Memory B cell (primary cell): ENCODE measurements around the gene NR4A1.

Experiments
- ATAC-seq: fragments of 150-1000 bp; cut with Tn5 transposase; 2 replicates; pipeline ENCODE4 v1.10.0; 2021; ENCODE audit warnings: low read depth, mild to moderate bottlenecking, moderate library complexity
- DNase-seq, 2 donors: peaks; one replicate each; pipeline ENCODE4 v3.0.0; 2022; ENCODE audit warnings: low spot score in 2 of 2
- H3K27ac Mint-ChIP-seq: one replicate; pipeline ENCODE4 v1.8.0; 2022; ENCODE audit warnings: mild to moderate bottlenecking, moderate library complexity, mixed read lengths
- H3K27me3 Mint-ChIP-seq: one replicate; pipeline ENCODE4 v1.8.0; 2022; ENCODE audit warnings: mixed read lengths
- H3K36me3 Mint-ChIP-seq: one replicate; pipeline ENCODE4 v1.8.0; 2022; ENCODE audit warnings: mild to moderate bottlenecking, mixed read lengths
- H3K4me1 Mint-ChIP-seq: one replicate; pipeline ENCODE4 v1.8.0; 2022; ENCODE audit warnings: mixed read lengths
- H3K4me3 Mint-ChIP-seq: one replicate; pipeline ENCODE4 v1.8.0; 2022; ENCODE audit warnings: mild to moderate bottlenecking, moderate library complexity, mixed read lengths
- H3K9me3 Mint-ChIP-seq: one replicate; pipeline ENCODE4 v1.8.0; 2022; ENCODE audit warnings: mixed read lengths

The NR4A1 gene

DNA sequence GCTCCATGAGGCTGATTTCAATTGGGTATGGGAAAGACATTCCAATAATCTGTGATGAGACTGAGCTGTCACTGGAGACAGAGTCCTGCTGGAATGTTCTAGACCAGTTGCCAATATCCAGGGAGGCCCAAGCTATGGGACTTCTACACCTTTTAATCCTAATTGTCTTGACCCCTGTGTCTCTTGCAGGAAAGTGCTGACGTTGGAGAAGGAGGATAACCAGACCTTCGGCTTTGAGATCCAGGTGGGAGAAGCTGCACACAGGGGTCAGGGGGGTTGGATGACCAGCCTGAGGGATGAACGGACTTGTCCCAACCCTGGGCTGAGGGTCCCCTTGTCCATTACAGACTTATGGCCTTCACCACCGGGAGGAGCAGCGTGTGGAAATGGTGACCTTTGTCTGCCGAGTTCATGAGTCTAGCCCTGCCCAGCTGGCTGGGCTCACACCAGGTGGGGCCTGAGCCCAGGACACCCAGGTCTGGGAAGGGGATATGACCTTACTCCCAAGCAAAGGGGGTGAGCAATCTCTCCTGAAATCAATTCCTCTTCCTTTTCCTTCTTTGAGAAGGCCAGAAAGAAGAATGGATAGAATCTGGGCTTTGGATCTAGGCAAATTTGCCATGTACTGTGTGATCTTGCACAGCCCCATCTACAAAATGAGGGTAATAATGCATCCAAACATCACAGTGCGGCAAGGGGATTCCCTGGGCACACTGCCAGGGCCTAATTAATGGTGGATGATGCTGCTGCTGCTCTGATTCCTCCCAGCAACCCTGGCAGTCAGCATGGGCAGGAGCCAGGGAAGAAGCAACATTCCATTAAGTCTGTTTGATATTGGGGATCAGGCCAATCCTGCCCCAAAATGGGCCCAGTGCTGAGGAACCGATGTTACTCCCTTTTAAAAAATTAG is 40.3 kb upstream of the NR4A1 start:
- H3K36me3 Mint-ChIP-seq: peaks cover 18% of the 10 kb centered on the region
- no peaks in the 10 kb centered on the region for H3K27me3 Mint-ChIP-seq
- no peak overlapping the region for H3K4me3 Mint-ChIP-seq
- H3K9me3 Mint-ChIP-seq: no peaks in the 10 kb centered on the region
- ATAC-seq: no peak
- DNase-seq: peak in 1 of 2 donors; percentile 25
- peak overlapping the region; percentile 74 for H3K27ac Mint-ChIP-seq
- H3K4me1 Mint-ChIP-seq: peaks cover 24% of the 10 kb centered on the region

DNA sequence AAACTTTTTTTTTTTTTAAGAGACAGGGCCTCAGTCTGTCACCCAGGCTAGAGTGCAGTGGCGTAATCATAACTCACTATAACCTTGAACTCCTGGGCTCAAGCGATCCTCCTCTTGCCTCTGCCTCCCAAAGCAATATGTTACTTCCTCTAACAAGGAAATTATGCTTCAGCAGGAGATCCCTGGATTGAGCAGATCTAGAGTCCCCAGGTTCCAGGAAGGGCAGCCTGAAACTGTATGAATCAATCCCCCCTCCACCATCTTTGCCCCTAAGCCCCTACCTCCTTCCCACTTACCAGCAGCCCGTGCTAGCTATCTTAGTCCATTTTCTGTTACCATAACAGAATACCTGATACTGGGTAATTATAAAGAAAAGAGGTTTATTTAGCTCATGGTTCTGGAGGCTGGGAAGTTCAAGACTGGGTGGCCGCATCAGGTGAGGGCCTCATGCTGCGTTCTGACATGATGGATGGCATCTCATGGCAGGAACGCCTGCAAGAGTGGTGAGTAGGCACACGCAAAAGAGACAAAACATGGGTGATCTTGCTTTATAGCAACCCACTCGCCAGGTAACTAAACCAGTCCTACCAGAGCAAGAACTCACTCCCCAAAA is 39.5 kb upstream of the NR4A1 start:
- Mint-ChIP-seq H3K36me3 (peaks cover 18% of the 10 kb centered on the region), H3K4me1 (peaks cover 24% of the 10 kb centered on the region)
- ATAC-seq: no peak

DNA sequence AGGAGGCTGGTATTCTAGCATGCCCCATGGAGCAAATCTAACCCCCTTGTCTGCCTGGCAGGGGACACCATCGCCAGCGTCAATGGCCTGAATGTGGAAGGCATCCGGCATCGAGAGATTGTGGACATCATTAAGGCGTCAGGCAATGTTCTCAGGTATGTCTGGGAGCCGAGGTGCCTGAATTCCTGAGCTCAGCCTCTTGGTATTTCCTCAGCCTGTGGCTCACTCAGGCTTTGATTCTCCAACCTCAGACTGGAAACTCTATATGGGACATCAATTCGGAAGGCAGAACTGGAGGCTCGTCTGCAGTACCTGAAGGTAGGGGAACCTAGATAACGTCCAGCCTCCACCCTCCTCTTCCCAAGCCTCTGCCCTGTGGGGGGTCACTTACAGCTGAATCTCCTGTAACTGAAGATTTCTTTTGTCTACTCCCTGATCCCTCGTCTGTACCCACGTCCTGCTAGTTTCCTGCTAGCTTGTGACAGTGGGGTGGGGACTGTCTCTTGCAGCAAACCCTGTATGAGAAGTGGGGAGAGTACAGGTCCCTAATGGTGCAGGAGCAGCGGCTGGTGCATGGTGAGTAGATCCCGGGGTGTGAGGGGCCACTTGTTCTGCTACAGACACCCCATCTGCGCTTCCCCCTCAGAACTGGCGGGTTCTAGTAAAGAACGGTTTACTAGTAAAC is 37.5 kb upstream of the NR4A1 start:
- Mint-ChIP-seq H3K36me3 (peaks cover 18% of the 10 kb centered on the region), H3K27me3 (no peaks in the 10 kb centered on the region), H3K4me3 (no peak overlapping the region), H3K9me3 (no peaks in the 10 kb centered on the region), H3K27ac (peak overlapping the region; percentile 59), H3K4me1 (peaks cover 17% of the 10 kb centered on the region)
- peak in 1 of 2 donors; percentile 34 for DNase-seq
- no peak for ATAC-seq

More for the DNA sequence above, 39.5 kb upstream of the NR4A1 start:
- peak in 1 of 2 donors; percentile 26 for DNase-seq
- Mint-ChIP-seq H3K4me3 (no peak overlapping the region), H3K27ac (peak overlapping the region; percentile 74), H3K27me3 (no peaks in the 10 kb centered on the region), H3K9me3 (no peaks in the 10 kb centered on the region)

GRCh38 chr12:52014567-52015530 is 36.4 kb upstream of the NR4A1 start:
- H3K27ac Mint-ChIP-seq: peak overlapping the region; percentile 59
- H3K4me1 Mint-ChIP-seq: peaks cover 12% of the 10 kb centered on the region
- peaks cover 16% of the 10 kb centered on the region for H3K36me3 Mint-ChIP-seq
- H3K4me3 Mint-ChIP-seq: no peak overlapping the region
- no peaks in the 10 kb centered on the region for H3K27me3 Mint-ChIP-seq
- no peaks in the 10 kb centered on the region for H3K9me3 Mint-ChIP-seq
- peak in 1 of 2 donors; percentile 27 for DNase-seq
- ATAC-seq: no peak

DNA sequence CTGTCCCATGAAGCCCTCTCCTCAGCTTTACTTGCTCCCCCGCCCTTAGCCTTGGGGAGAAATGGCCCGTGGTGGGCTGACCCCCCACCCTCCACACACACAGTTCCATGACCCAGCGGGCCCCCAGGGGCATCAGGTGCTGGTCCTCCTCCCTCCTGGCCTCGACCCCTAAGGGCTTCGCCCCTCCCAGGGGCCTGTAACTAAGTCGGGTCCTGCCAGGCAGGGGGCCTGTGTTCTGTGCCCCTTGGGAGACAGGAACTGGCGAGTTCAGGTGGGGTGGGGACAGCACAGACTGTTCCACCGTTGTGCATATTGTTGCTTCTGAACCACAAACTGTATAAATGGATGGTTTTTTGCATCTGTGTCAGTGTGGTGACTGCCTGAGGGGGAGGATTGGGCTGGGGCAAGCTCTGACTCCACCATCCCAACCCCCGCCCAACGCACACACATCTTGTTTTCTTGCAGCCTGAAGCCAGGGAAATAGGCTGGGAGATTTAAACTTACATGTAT is 35.7 kb upstream of the NR4A1 start:
- DNase-seq: peak in 1 of 2 donors; percentile 52
- Mint-ChIP-seq H3K27ac (peak overlapping the region; percentile 88), H3K9me3 (no peaks in the 10 kb centered on the region), H3K4me1 (peaks cover 19% of the 10 kb centered on the region), H3K27me3 (no peaks in the 10 kb centered on the region), H3K4me3 (no peak overlapping the region), H3K36me3 (peaks cover 14% of the 10 kb centered on the region)
- ATAC-seq: peak; percentile 10

- no peak overlapping the region for H3K4me3 Mint-ChIP-seq
- peaks cover 27% of the 10 kb centered on the region for H3K4me1 Mint-ChIP-seq
Measured at GRCh38 chr12:52018433-52019112, 32.7 kb upstream of the NR4A1 start.

DNA sequence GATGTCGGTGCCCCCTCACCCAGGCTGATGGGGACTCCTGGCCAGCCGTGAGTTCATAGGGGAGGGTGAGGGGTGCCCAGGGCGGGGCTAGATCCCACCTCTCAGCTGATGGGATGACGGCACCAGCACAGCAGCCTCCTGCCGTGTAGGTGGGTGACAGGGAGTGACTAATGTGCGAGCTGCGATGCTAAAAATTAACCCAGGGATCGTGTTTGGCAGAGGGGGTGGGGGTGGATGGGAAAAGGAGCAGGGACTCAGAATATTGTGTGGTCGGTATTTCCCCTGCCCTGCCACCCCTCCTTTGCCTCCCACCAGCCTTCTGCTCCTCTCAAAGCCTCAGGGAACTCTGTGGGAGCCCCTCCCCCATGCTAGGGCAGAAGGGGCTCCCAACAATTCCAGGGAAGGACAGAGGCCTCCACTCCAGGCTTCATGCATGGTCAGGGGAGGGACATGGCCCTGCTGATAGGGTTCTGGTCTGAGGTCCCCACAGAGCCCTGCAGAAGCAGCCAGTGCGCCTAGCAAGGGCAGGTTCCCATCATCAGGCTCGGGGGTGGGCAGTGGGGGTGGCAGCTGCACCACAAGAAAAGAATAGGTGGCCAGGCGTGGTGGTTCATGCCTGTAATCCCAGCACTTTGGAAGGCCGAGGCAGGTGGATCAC is 32.0 kb upstream of the NR4A1 start:
- Mint-ChIP-seq H3K4me3 (no peak overlapping the region), H3K4me1 (peaks cover 31% of the 10 kb centered on the region), H3K36me3 (no peaks in the 10 kb centered on the region), H3K27me3 (no peaks in the 10 kb centered on the region), H3K27ac (no peak overlapping the region), H3K9me3 (no peaks in the 10 kb centered on the region)
- ATAC-seq: no peak
- no peak for DNase-seq

More at GRCh38 chr12:52018433-52019112, 32.7 kb upstream of the NR4A1 start:
- no peak for ATAC-seq
- H3K27me3 Mint-ChIP-seq: no peaks in the 10 kb centered on the region
- no peaks in the 10 kb centered on the region for H3K9me3 Mint-ChIP-seq
- peak in 1 of 2 donors; percentile 28 for DNase-seq
- peak overlapping the region; percentile 77 for H3K27ac Mint-ChIP-seq
- peaks cover 4% of the 10 kb centered on the region for H3K36me3 Mint-ChIP-seq

- Mint-ChIP-seq H3K9me3 (no peaks in the 10 kb centered on the region), H3K27ac (peak overlapping the region; percentile 5), H3K4me1 (peaks cover 38% of the 10 kb centered on the region), H3K27me3 (no peaks in the 10 kb centered on the region), H3K4me3 (peak overlapping the region; percentile 43), H3K36me3 (no peaks in the 10 kb centered on the region)
- ATAC-seq (peak; percentile 49), DNase-seq (peak in 1 of 2 donors; percentile 69)
Measured at GRCh38 chr12:52020539-52021336, 30.5 kb upstream of the NR4A1 start.

DNA sequence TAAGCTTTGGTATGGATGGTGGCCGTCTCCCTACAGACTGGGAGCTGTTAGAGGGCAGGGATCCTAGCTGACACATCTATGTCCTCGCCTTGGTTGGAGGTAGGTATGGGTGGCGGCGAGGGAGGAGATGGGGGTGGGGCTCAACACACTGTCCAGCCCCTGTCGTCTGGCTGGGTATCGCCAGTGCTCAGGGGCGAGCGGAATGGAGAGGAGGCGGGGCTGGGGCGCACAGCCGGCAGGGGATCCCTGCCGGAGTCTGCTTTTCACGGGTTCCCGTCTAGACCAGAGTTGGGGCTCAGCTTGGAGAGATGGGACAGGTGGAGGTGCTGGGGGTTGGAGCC is 28.4 kb upstream of the NR4A1 start:
- Mint-ChIP-seq H3K9me3 (no peaks in the 10 kb centered on the region), H3K4me1 (peaks cover 29% of the 10 kb centered on the region), H3K36me3 (no peaks in the 10 kb centered on the region), H3K27me3 (no peaks in the 10 kb centered on the region), H3K4me3 (peak overlapping the region; percentile 87), H3K27ac (no peak overlapping the region)
- DNase-seq (no peak), ATAC-seq (no peak)

- DNase-seq (peak; percentile 91 to 95), ATAC-seq (peak; percentile 59)
- Mint-ChIP-seq H3K4me3 (peak overlapping the region; percentile 87), H3K9me3 (no peaks in the 10 kb centered on the region), H3K36me3 (no peaks in the 10 kb centered on the region), H3K27ac (peak overlapping the region; percentile 72), H3K27me3 (no peaks in the 10 kb centered on the region), H3K4me1 (peaks cover 29% of the 10 kb centered on the region)
Measured at GRCh38 chr12:52023182-52023975, 27.9 kb upstream of the NR4A1 start.

- Mint-ChIP-seq H3K27ac (peak overlapping the region; percentile 72), H3K4me3 (peak overlapping the region; percentile 87), H3K9me3 (no peaks in the 10 kb centered on the region), H3K27me3 (no peaks in the 10 kb centered on the region), H3K36me3 (no peaks in the 10 kb centered on the region), H3K4me1 (peaks cover 29% of the 10 kb centered on the region)
- ATAC-seq (no peak), DNase-seq (no peak)
Measured at GRCh38 chr12:52023976-52024688, 27.1 kb upstream of the NR4A1 start.
